Muscle of leg (tissue), 11 donors: ENCODE results near the gene MRPS23. TPM values are rescaled to one million over a fixed set of nuclear protein-coding genes. Genes with fewer than 3 reads are reported as not detected.

Source experiments
- DNase-seq: peaks from one replicate; pipeline ENCODE4 v3.0.0; 2013
- H3K27ac ChIP-seq: one replicate; pipeline ENCODE4 v1.5.1; 2013; ENCODE audit warnings: mild to moderate bottlenecking, low read length, control low read depth
- H3K27me3 ChIP-seq: one replicate; pipeline ENCODE4 v1.6.1; 2013; ENCODE audit warnings: low read length; ENCODE audit not compliant: control insufficient read depth, insufficient read depth
- H3K36me3 ChIP-seq: one replicate; pipeline ENCODE4 v1.6.1; 2013; ENCODE audit warnings: low read length; ENCODE audit not compliant: control insufficient read depth, insufficient read depth
- H3K4me1 ChIP-seq: one replicate; pipeline ENCODE4 v1.6.1; 2013; ENCODE audit warnings: low read length; ENCODE audit not compliant: control insufficient read depth, insufficient read depth
- H3K4me3 ChIP-seq: one replicate; pipeline ENCODE4 v1.5.1; 2013; ENCODE audit warnings: low read length, control low read depth
- H3K9me3 ChIP-seq: replicated peaks from 2 replicates; pipeline ENCODE4 v1.6.1; 2013; ENCODE audit warnings: low read depth, low read length; ENCODE audit not compliant: control insufficient read depth
- WGBS: methylation state at CpG from one replicate; pipeline ENCODE4 v1.1.5; 2013; ENCODE audit warnings: missing lambda C conversion rate; ENCODE audit not compliant: insufficient coverage; 5-methylcytosine and 5-hydroxymethylcytosine counted together
- polyA plus RNA-seq, 8 donors: library from polyadenylated mRNA; unstranded; fragments of 120-200 nt; gene quantifications; one replicate each; pipeline versions ENCODE4 v1.2.1 to v1.2.3, GENCODE V29; 2013; ENCODE audit warnings: inconsistent platforms in 1 of 8, low replicate concordance in 1 of 8; ENCODE audit not compliant: insufficient read length in 8 of 8, insufficient read depth in 1 of 8
- total RNA-seq: library from RNA; stranded (reverse); fragments of 120-200 nt; gene quantifications from one replicate; pipeline ENCODE4 v1.2.4, GENCODE V29; 2013

Gene MRPS23
- total and polyA plus RNA-seq, 9 donors = 34.3 to 46.0 (median 41.0) TPM

- H3K36me3 ChIP-seq = peaks cover 24% of the 10 kb centered on the region
- no peak overlapping the region for H3K27ac ChIP-seq
- DNase-seq = no peak
- WGBS = no CpG with 5 or more reads among the region's 4 CpGs
- H3K4me1 ChIP-seq = no peaks in the 10 kb centered on the region
- H3K9me3 ChIP-seq = no peaks in the 10 kb centered on the region
- no peaks in the 10 kb centered on the region for H3K27me3 ChIP-seq
- H3K4me3 ChIP-seq = no peak overlapping the region
Measured at GRCh38 chr17:57838453-57838852, 11.4 kb downstream of the MRPS23 start.

- Histone ChIP-seq H3K27ac (no peak overlapping the region), H3K27me3 (peaks cover 3% of the 10 kb centered on the region), H3K4me1 (peaks cover 10% of the 10 kb centered on the region), H3K36me3 (peaks cover 20% of the 10 kb centered on the region), H3K4me3 (no peak overlapping the region), H3K9me3 (no peaks in the 10 kb centered on the region)
- no peak for DNase-seq
- no CpG with 5 or more reads among the region's 2 CpGs for WGBS
Measured at GRCh38 chr17:57835333-57835900, 14.4 kb downstream of the MRPS23 start.

GRCh38 chr17:57834146-57834741 lies 15.6 kb downstream of the MRPS23 start:
- no peak overlapping the region for H3K27ac ChIP-seq
- WGBS = 58% methylated on average over 10 of the region's 13 CpGs
- H3K9me3 ChIP-seq = no peaks in the 10 kb centered on the region
- DNase-seq = no peak
- peaks cover 3% of the 10 kb centered on the region for H3K27me3 ChIP-seq
- no peak overlapping the region for H3K4me3 ChIP-seq
- peaks cover 10% of the 10 kb centered on the region for H3K4me1 ChIP-seq
- peaks cover 14% of the 10 kb centered on the region for H3K36me3 ChIP-seq

DNA sequence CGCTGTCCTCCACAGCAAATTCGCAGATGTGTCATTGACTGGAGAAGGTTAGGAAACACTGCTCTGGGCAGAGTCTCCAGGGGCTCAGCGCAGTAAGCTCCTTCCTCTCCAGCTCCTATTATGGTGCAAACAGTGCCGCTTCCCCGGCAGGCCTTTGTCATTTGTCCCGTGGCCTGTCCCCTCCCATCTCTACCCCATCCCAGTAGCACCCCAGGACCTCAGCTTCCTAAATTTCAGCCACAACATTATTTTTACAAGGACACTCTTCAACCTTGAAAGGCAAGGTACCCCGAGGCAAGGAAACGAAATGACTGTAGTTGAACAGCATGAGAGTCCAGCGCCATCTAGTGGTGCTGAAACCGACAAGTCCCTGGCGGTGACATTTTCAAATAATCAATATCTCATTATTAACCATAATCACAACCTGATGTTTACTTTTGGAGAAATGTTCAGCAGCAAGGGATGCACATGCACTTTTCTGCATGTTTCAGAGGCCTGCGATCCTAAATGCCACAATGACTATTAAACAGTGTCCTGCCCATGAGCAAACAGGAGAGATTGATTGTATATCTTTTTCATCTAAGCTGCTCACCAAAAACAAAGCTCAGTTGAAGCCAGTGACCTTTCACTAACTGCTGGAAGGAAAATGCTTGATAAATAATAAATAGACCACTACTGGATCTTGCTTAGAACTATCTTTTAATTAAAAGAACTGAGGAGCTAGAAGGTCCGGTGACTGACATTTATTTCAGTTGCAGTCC lies 16.5 kb downstream of the MRPS23 start:
- DNase-seq = peak; percentile 83
- Histone ChIP-seq H3K27me3 (peaks cover 3% of the 10 kb centered on the region), H3K4me1 (peaks cover 10% of the 10 kb centered on the region), H3K9me3 (no peaks in the 10 kb centered on the region), H3K4me3 (peak overlapping the region; percentile 28), H3K27ac (no peak overlapping the region), H3K36me3 (peaks cover 9% of the 10 kb centered on the region)
- WGBS = 4% methylated on average over 6 of the region's 13 CpGs

GRCh38 chr17:57832314-57833178 lies 17.3 kb downstream of the MRPS23 start:
- no CpG with 5 or more reads among the region's 12 CpGs for WGBS
- no peak for DNase-seq

GRCh38 chr17:57830880-57831279 lies 19.0 kb downstream of the MRPS23 start:
- Histone ChIP-seq H3K4me3 (no peak overlapping the region), H3K4me1 (peaks cover 10% of the 10 kb centered on the region), H3K27ac (no peak overlapping the region), H3K36me3 (no peaks in the 10 kb centered on the region), H3K9me3 (no peaks in the 10 kb centered on the region), H3K27me3 (peaks cover 3% of the 10 kb centered on the region)
- no peak for DNase-seq
- 72% methylated on average over 6 of the region's 7 CpGs for WGBS

More at GRCh38 chr17:57832314-57833178, 17.3 kb downstream of the MRPS23 start:
- Histone ChIP-seq H3K4me3 (peak overlapping the region; percentile 28), H3K4me1 (peaks cover 10% of the 10 kb centered on the region), H3K9me3 (no peaks in the 10 kb centered on the region), H3K27ac (no peak overlapping the region), H3K36me3 (peaks cover 7% of the 10 kb centered on the region), H3K27me3 (peaks cover 3% of the 10 kb centered on the region)

- no peaks in the 10 kb centered on the region for H3K36me3 ChIP-seq
- 48% methylated on average over 3 of the region's 15 CpGs for WGBS
- no peaks in the 10 kb centered on the region for H3K4me1 ChIP-seq
- no peak overlapping the region for H3K27ac ChIP-seq
- no peak overlapping the region for H3K4me3 ChIP-seq
- H3K9me3 ChIP-seq = no peaks in the 10 kb centered on the region
- no peaks in the 10 kb centered on the region for H3K27me3 ChIP-seq
- DNase-seq = peak; percentile 41
Measured at GRCh38 chr17:57823469-57824401, 26.1 kb downstream of the MRPS23 start.

- WGBS = 83% methylated on average over 4 of the region's 5 CpGs
- Histone ChIP-seq H3K4me3 (no peak overlapping the region), H3K27ac (no peak overlapping the region), H3K4me1 (no peaks in the 10 kb centered on the region), H3K36me3 (no peaks in the 10 kb centered on the region), H3K9me3 (no peaks in the 10 kb centered on the region), H3K27me3 (peaks cover 3% of the 10 kb centered on the region)
- no peak for DNase-seq
Measured at GRCh38 chr17:57819867-57820266, 30.0 kb downstream of the MRPS23 start.

- no CpG with 5 or more reads among the region's 2 CpGs for WGBS
Measured at GRCh38 chr17:57819285-57819684, 30.6 kb downstream of the MRPS23 start.

More at GRCh38 chr17:57819285-57819684, 30.6 kb downstream of the MRPS23 start:
- DNase-seq = no peak
- no peak overlapping the region for H3K4me3 ChIP-seq
- H3K36me3 ChIP-seq = no peaks in the 10 kb centered on the region
- H3K9me3 ChIP-seq = no peaks in the 10 kb centered on the region
- H3K27ac ChIP-seq = no peak overlapping the region
- peaks cover 3% of the 10 kb centered on the region for H3K27me3 ChIP-seq
- no peaks in the 10 kb centered on the region for H3K4me1 ChIP-seq
